Peyer's patch (tissue), 4 donors: ENCODE data around the gene S100A10. TPM values are rescaled to one million over a fixed set of nuclear protein-coding genes. Genes with fewer than 3 reads are reported as not detected.

Source experiments
- DNase-seq, 3 donors: peaks; one replicate each; pipeline ENCODE4 v3.0.0-alpha.2; 2017 to 2019
- H3K27ac ChIP-seq, 4 donors: fragments of 200-600 bp; sonication (generic); one replicate each; pipeline ENCODE4 v1.5.1; 2016 to 2019
- H3K27me3 ChIP-seq, 2 donors: fragments of 200-600 bp; sonication (generic); one replicate each; pipeline ENCODE4 v1.5.1; 2019
- H3K36me3 ChIP-seq, 3 donors: fragments of 200-600 bp; sonication (generic); one replicate each; pipeline ENCODE4 v1.5.1; 2016 to 2019
- H3K4me1 ChIP-seq, 4 donors: fragments of 200-600 bp; sonication (generic); one replicate each; pipeline ENCODE4 v1.5.1; 2016 to 2019
- H3K4me3 ChIP-seq, 4 donors: fragments of 200-600 bp; sonication (generic); 1 replicate in 3 of 4; 2 replicates in 1 of 4; pipeline ENCODE4 v1.5.1; 2016 to 2019; ENCODE audit warnings: mild to moderate bottlenecking in 1 of 4
- H3K9me3 ChIP-seq, 4 donors: fragments of 200-600 bp; sonication (generic); one replicate each; pipeline ENCODE4 v1.5.1; 2016 to 2019; ENCODE audit warnings: mild to moderate bottlenecking in 1 of 4
- POLR2A ChIP-seq, 2 donors: fragments of 450-650 bp; IDR thresholded peaks; one replicate each; pipeline ENCODE4 v1.5.1; 2017; ENCODE audit warnings: antibody characterized with exemption in 2 of 2, mild to moderate bottlenecking in 2 of 2, moderate library complexity in 2 of 2
- total RNA-seq, 4 donors: library from RNA; depleted of rRNA; stranded (reverse); fragments of >200 nt; gene quantifications; one replicate each; pipeline ENCODE4 v1.1.0, GENCODE V29; 2016
- TF ChIP-seq, protein P1 (sequence below), 6 experiments: fragments of 450-650 bp in 4 of 6; fragments of 200-600 bp in 2 of 6; sonication (generic) in 1 of 6; IDR thresholded peaks; one replicate each; pipeline ENCODE4 v1.5.1; 2017 to 2019; ENCODE audit warnings: antibody characterized with exemption in 6 of 6, mild to moderate bottlenecking in 3 of 6, moderate library complexity in 1 of 6

Gene S100A10
- total RNA-seq, 4 donors from 2014 or later, result 90.0 to 223 (median 154) TPM

DNA sequence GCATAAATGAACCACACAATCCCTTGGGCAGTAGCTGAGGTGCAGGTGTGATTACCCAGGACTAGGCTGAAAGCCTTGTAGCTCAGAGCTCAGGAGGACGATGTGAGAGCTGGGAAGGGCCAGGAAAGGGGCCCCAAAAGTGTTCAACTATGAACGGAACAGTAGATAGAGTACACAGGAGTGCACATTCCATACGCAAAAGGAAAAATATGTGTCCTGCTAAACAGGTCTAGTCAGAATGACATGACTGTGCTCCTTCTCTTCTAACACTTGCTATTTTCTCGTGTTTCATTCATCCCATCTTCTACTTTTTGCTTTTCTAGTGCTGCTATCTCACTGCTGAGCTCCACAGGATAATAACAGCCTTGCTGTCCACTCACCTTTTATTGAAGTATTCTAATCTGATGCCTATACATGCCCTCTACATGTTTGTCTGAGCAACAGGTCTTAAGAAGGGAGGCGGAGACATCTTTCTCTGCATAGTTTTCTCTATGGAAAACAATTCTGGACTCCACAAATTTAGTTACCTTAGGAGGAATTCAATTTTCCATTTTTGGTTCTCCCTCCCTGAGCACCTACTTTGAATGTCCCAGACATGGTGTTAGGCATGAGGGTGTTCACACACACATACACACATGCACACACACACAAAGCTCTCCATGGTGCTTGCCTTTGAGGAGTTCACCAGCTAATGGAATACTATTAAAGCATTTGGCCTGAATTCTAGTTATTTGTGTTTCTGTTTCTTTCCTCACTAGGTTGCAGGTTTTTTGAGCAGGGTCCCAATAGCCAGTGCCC is 3.4 kb downstream of the S100A10 start:
- H3K9me3 ChIP-seq, result no peaks in the 10 kb centered on the region
- peaks cover 0 to 8% (median 0%) of the 10 kb centered on the region in 3 donors for H3K36me3 ChIP-seq
- H3K4me3 ChIP-seq, result peak overlapping the region in 2 of 4 donors; percentile 21 to 96
- no peak for TF ChIP-seq POLR2A (IDR thresholded peaks at IDR 0.05)
- TF ChIP-seq, protein P1, sequence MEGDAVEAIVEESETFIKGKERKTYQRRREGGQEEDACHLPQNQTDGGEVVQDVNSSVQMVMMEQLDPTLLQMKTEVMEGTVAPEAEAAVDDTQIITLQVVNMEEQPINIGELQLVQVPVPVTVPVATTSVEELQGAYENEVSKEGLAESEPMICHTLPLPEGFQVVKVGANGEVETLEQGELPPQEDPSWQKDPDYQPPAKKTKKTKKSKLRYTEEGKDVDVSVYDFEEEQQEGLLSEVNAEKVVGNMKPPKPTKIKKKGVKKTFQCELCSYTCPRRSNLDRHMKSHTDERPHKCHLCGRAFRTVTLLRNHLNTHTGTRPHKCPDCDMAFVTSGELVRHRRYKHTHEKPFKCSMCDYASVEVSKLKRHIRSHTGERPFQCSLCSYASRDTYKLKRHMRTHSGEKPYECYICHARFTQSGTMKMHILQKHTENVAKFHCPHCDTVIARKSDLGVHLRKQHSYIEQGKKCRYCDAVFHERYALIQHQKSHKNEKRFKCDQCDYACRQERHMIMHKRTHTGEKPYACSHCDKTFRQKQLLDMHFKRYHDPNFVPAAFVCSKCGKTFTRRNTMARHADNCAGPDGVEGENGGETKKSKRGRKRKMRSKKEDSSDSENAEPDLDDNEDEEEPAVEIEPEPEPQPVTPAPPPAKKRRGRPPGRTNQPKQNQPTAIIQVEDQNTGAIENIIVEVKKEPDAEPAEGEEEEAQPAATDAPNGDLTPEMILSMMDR (IDR thresholded peaks at IDR 0.05), result no peak
- no peak for DNase-seq
- H3K4me1 ChIP-seq, result peaks cover 4 to 75% (median 11%) of the 10 kb centered on the region in 4 donors
- H3K27ac ChIP-seq, result peak overlapping the region in 2 of 4 donors; percentile 98 to 99
- H3K27me3 ChIP-seq, result no peaks in the 10 kb centered on the region

DNA sequence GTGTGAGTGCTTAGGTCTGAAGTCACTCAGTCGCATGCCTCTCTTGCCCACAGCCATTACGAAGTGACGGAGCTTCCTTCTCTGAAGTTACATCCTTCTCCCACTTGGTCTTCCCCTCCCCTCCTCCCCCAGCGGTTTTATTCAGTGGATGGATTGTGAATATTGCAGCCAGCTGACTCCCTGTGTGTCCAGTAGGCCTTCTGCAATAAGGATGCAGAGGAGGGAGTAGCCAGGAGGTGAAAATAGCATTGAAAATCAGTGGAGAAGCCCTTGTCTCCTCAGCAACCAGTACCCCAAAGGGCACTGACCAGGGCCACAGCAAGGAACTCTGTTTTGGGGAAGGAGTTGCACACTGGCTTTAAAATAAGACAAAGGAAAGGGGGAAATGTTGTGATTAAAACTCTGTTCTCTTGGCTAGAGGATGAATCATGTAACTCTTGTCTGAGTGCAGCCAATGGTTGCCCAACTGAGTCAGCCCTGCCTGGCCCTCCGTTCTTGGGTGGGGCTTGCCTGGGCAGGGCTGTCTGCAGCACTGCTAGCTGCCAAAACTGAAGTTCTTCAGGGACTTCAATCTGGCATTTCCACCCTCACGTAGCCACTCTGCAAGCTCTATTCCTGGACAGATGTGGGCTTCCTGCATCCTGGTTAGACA is 4.3 kb downstream of the S100A10 start:
- Histone ChIP-seq H3K27me3 (no peaks in the 10 kb centered on the region), H3K27ac (peak overlapping the region; percentile 52 to 99 (median 79)), H3K9me3 (no peaks in the 10 kb centered on the region), H3K36me3 (peaks cover 0 to 18% (median 0%) of the 10 kb centered on the region in 3 donors), H3K4me3 (peak overlapping the region in 1 of 4 donors; percentile 6), H3K4me1 (peaks cover 4 to 76% (median 11%) of the 10 kb centered on the region in 4 donors)
- TF ChIP-seq, protein P1 (IDR thresholded peaks at IDR 0.05), result no peak
- peak in 1 of 2 donors; percentile 22 for TF ChIP-seq POLR2A (IDR thresholded peaks at IDR 0.05)
- DNase-seq, result peak in 2 of 3 donors; percentile 68 to 80

DNA sequence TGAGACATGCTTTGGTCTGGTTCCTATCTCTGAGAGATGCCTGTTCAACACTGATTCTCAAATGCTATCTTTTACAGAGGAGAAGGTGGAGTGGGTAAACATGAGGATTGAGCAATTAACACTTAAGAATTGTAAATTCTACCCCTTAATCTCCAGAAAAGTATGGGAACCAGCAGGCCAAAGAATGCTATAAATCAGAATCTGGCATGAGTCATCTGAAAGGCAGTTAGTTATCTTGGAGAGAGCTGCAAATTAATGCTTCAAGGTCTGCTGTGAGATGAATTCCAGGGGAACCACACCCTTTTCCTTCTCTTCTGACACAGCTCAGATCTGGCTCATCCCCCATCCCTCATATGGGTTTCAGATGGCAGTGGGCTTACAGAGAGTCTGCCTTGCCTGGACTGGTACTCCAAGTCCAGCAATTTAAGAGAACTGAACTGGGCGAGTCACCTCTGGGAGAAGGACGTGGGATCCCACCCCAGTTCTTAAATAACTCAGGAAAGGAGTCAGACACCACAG is 5.2 kb downstream of the S100A10 start:
- no peaks in the 10 kb centered on the region for H3K9me3 ChIP-seq
- H3K4me1 ChIP-seq, result peaks cover 4 to 79% (median 13%) of the 10 kb centered on the region in 4 donors
- peaks cover 0 to 26% (median 0%) of the 10 kb centered on the region in 3 donors for H3K36me3 ChIP-seq
- H3K27me3 ChIP-seq, result no peaks in the 10 kb centered on the region
- DNase-seq, result no peak
- H3K4me3 ChIP-seq, result no peak overlapping the region
- TF ChIP-seq POLR2A (IDR thresholded peaks at IDR 0.05), result no peak
- TF ChIP-seq, protein P1 (IDR thresholded peaks at IDR 0.05), result no peak
- H3K27ac ChIP-seq, result peak overlapping the region in 3 of 4 donors; percentile 60 to 99 (median 98)

DNA sequence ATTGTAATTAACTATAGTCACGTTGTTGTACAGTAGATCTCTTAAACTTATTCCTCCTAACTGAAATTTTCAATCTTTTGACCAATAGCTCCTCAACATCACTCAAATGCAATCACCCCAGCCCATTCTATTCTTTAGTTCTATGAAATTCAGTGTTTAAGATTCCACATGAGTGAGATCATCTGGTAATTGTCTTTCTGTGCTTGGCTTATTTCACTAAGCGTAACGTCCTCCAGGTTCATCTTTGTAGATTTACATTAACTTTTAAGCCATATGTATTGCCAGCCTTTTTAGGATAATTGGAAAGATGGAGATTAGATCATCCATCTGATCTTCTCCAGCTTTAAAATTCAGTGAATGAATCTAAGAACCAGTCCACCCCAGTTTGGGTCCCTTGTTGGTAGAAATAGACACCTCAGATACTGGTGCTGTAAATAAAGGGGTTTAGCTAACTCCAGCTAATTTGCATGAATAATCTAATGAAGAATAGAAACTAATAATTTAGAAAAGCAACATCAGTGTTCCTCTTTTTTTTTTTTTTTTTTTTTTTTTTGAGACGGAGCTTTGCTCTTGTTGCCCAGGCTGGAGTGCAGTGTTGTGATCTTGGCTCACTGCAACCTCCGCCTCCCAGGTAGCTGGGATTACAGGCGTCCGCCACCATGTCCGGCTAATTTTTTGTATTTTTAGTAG is 7.0 kb downstream of the S100A10 start:
- TF ChIP-seq, protein P1 (IDR thresholded peaks at IDR 0.05), result no peak
- no peak for TF ChIP-seq POLR2A (IDR thresholded peaks at IDR 0.05)
- Histone ChIP-seq H3K27me3 (no peaks in the 10 kb centered on the region), H3K4me1 (peaks cover 0 to 72% (median 11%) of the 10 kb centered on the region in 4 donors), H3K27ac (no peak overlapping the region), H3K9me3 (no peaks in the 10 kb centered on the region), H3K36me3 (peaks cover 0 to 44% (median 3%) of the 10 kb centered on the region in 3 donors), H3K4me3 (no peak overlapping the region)
- DNase-seq, result no peak

DNA sequence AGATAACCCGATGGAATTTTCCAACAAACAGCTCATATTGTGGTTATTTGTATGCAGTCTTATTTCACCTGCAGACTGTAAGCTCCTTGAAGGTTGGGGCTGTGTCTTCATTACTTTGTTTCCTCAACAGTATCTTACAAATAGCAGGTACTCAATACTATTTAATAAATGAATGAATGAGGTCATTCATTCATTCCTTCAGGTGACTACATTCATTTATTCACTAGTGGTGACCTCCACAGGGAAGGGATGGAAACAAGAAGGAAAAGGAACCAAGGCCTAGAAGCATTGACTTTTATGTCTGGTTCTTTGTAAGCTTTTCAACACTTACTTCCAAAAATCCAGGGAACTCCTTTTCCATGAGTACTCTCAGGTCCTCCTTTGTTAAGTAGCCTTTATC is 7.9 kb downstream of the S100A10 start:
- TF ChIP-seq, protein P1 (IDR thresholded peaks at IDR 0.05), result no peak
- TF ChIP-seq POLR2A (IDR thresholded peaks at IDR 0.05), result no peak
- H3K36me3 ChIP-seq, result peaks cover 0 to 53% (median 3%) of the 10 kb centered on the region in 3 donors
- no peak overlapping the region for H3K27ac ChIP-seq
- H3K4me3 ChIP-seq, result no peak overlapping the region
- no peaks in the 10 kb centered on the region for H3K27me3 ChIP-seq
- no peak for DNase-seq
- H3K9me3 ChIP-seq, result no peaks in the 10 kb centered on the region
- H3K4me1 ChIP-seq, result peaks cover 0 to 63% (median 8%) of the 10 kb centered on the region in 4 donors
